GM18519 (cell line): ENCODE data around the gene TMPRSS9.

Experiments
- ATAC-seq: cut with Tn5 transposase; IDR thresholded peaks from one replicate; pipeline ENCODE4 v1.9.1; 2021; ENCODE audit warnings: mild to moderate bottlenecking, moderate library complexity; ENCODE audit not compliant: unreplicated experiment, low FRiP score

The TMPRSS9 gene

DNA sequence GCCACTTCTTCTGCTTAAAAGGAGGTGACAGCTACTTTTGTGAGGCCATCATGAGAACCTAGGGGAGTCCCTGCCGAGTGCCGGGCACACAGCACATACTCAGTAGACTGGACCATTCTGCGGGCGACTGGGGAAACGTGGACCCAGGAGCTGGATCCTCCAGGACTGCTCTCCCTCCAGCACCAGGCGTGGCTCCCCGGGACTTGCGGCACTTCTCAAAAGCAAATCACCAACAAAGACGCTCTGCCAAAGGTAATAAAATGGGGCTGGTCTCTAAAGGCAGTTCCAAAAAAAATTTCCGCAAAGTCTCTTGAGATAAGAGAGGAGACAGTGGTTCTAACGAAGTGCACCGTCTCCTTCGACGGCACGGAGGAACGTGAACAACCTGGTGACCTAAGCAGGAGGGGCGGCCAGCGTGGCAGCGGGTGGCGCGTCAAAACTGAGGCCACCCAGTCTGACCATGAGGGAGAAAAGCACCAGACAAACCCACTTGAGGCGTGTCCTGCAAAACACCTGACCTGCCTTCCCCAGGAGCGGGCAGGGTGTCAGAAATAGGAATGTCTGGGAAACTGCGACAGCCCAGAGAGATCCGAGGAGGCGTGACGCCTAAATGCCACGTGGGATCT lies 1.4 kb upstream of the TMPRSS9 start:
- ATAC-seq = no peak

- no peak for ATAC-seq
Measured at GRCh38 chr19:2360833-2361232, 768 bp downstream of the TMPRSS9 start.

DNA sequence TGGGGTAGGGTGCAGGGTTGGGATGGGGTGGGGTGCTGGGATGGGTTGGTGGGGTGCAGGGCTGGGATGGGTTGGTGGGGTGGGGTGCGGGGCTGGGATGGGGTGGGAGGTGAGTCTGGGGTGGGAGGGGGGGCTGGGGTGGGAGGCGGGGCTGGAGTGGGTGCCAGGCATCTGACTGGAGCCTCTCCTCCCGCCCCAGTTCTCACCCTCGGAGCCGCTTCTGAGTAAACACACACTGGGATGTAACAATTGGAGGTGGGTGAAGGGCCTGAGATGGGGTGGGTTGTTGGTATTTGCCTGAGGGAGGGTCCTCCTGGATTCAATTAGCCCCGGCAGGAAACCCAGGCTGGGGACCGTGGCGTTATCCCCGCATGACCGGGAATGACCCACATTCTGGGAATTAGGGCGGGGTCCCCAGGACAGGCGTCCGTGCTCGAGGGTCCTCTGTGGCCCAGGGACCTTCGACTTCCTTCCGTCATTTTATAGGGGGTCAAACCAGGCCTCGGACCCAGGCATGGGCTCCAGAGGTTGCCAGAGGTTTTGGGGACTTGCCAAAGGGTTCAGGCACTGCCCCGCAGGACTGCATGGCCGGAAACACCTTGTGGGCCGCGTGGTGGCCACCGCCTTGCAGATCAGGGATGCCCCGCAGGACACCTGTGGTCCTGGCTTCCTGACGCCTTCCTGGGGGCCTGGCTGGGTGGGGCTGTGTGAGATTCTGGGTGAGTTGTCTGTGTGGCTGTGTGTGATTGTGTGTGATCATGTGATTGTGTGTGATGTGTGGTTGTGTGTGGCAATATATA lies 1.4 kb downstream of the TMPRSS9 start:
- ATAC-seq = no peak

GRCh38 chr19:2362046-2362969 lies 2.2 kb downstream of the TMPRSS9 start:
- no peak for ATAC-seq

DNA sequence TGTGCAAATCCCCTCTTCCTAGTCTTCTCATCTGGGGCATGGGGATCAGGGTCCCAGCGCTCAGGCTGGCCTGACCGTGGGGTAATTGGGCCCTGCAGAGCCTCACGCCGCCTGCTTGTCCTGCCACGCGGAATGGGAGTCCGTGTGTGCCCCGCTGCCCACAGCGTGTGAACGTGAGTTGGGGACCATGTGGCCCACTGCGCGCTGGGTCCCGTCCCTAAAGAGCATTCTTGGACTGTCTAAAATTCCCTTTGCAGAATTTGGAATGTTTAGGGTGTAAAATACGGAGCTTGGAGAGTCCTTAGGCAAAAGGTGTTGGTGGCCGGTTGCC lies 2.9 kb downstream of the TMPRSS9 start:
- ATAC-seq = no peak

- ATAC-seq = no peak
Measured at GRCh38 chr19:2363419-2363818, 3.4 kb downstream of the TMPRSS9 start.

- ATAC-seq = no peak
Measured at GRCh38 chr19:2365201-2365970, 5.3 kb downstream of the TMPRSS9 start.

GRCh38 chr19:2371656-2372055 lies 11.6 kb downstream of the TMPRSS9 start:
- ATAC-seq = no peak

- no peak for ATAC-seq
Measured at GRCh38 chr19:2372076-2372612, 12.1 kb downstream of the TMPRSS9 start.

DNA sequence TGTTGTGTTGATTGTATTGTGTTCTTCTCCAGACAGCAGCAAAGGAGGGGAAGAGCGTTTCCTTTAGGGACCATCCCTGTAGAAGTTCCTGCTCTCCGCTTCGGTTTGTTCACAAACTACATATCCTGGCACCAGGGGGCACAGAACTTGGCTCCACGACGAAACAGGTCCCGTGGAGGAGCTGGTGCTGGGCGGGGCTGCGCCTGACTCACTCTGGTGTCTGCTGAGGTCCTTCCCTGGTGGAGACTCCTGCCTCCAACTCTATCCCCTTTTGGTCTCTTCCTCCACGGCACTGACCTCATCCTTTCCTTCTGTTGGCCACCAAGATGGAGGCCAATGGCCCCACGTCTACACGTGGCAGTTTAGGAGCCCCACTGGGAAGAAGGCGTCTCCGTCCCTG lies 14.7 kb downstream of the TMPRSS9 start:
- ATAC-seq = no peak

DNA sequence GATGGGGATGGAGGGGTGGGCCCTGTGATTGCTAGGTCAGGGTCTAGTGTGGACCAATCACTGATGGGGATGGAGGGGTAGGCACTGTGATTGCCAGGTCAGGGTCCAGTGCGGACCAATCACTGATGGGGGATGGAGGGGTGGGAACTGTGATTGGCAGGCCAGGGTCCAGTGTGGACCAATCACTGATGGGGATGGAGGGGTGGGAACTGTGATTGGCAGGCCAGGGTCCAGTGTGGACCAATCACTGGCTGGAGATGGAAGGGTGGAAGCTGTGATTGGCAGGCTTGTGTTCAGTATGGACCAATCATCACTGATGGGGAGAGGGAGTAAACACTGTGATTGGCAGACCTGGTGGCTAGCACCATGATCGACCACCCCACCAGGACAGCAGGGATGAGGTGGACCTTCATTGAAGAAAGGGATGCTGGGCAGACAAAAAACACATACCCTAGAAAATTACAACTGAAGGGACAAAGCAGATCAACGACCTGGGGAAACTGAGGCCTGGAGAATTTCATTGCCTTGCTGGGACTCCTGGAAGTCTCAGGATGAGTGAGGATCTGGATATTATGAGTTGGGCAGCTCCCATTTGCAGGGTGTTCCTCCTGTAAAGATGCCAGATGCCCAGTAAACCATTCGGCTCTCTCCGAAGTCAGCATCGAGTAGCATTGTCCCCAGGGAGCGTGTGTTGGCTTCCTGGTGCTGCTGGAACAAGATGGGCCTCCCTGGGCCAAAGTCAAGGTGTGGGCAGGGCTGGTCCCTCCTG lies 15.5 kb downstream of the TMPRSS9 start:
- ATAC-seq = no peak

GRCh38 chr19:2376784-2377519 lies 16.9 kb downstream of the TMPRSS9 start:
- ATAC-seq = no peak

- ATAC-seq = no peak
Measured at GRCh38 chr19:2380567-2380966, 20.5 kb downstream of the TMPRSS9 start.

DNA sequence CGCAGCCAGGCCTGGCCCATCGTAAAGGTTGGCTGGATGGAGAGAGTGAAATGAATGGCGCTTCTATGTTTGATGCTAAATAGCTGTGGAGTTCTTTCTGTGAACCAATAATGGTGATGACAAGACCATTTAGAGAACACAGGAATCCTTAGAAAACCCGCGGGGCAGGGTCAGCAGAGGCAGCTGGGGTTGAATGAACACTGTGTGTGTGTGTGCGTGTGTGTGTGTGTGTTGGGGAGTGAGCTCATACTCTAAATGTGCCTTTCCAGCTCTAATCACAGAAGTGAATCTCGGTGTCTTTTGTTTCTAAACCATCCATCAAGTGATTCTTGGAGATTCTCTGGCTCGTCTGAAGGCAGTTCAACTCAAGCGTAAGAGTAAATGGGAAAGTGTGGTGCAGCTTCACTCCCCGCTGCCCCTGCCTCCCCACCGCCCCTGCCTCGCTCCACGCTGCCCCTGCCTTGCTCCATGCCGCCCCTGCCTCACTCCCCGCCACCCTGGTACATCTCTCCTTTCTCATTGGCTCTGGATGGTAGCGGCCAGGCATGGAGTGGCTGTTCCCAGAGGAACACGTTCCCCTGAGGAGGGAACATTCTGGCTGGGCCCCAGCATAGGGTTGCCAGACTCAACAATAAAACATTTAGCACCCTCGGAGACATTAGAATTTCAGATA lies 21.2 kb downstream of the TMPRSS9 start:
- ATAC-seq = no peak

GRCh38 chr19:2382530-2383222 lies 22.6 kb downstream of the TMPRSS9 start:
- ATAC-seq = no peak

DNA sequence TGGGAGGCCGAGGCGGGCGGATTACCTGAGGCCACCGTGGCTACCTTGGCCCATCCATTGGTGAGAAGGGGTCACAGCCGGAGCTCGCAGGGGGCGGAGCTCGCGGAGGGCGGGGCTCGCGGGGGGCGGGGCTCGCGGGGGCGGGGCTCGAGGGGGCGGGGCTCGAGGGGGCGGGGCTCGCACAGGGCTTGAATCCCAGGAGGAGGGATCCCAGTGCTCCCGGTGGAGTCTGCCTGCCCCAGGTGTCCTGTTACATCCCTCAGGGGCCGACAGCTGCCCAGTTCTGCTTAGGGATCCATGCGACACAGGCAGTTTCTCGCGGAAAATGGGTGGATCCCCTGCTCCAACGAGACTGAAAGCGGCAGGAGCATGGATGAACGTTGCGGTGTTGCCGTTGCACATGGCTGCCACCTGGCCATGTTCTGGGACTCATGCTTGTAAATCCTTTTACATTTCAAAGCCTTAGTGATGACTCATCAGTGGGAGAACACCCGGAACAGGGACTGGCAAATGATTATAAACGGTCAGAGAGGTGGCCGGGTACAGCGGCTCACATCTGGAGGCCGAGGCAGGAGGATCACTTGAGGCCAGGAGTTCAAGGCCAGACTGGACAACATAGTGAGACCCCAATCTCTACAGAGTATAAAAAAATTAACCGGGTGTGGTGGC lies 25.1 kb downstream of the TMPRSS9 start:
- no peak for ATAC-seq
